GM18868 (cell line): ENCODE results near the gene MAMDC2.

Experiments used
- ATAC-seq: cut with Tn5 transposase; IDR thresholded peaks from one replicate; pipeline ENCODE4 v1.9.1; 2021; ENCODE audit warnings: mild to moderate bottlenecking, moderate library complexity; ENCODE audit not compliant: unreplicated experiment

MAMDC2 gene

GRCh38 chr9:70127540-70128416 lies 84.1 kb downstream of the MAMDC2 start:
- ATAC-seq: no peak

GRCh38 chr9:70130266-70130665 lies 86.6 kb downstream of the MAMDC2 start:
- ATAC-seq: no peak

DNA sequence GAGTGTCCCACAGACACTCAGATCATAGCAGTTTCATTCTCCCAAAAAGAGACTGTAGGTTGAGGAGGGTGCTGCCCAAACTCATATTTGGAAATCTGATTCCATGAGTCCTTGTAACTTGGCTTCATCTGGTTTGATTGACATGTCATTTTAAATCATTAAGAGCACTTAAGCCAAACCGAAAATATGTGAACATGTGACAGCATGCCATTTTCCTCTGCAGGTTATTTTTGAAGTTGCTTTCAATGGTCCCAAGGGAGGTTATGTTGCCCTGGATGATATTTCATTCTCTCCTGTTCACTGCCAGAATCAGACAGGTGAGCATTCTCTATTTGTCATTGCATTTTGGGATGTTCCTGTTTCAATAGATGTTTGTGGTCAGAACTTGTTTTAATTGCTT lies 87.6 kb downstream of the MAMDC2 start:
- no peak for ATAC-seq

DNA sequence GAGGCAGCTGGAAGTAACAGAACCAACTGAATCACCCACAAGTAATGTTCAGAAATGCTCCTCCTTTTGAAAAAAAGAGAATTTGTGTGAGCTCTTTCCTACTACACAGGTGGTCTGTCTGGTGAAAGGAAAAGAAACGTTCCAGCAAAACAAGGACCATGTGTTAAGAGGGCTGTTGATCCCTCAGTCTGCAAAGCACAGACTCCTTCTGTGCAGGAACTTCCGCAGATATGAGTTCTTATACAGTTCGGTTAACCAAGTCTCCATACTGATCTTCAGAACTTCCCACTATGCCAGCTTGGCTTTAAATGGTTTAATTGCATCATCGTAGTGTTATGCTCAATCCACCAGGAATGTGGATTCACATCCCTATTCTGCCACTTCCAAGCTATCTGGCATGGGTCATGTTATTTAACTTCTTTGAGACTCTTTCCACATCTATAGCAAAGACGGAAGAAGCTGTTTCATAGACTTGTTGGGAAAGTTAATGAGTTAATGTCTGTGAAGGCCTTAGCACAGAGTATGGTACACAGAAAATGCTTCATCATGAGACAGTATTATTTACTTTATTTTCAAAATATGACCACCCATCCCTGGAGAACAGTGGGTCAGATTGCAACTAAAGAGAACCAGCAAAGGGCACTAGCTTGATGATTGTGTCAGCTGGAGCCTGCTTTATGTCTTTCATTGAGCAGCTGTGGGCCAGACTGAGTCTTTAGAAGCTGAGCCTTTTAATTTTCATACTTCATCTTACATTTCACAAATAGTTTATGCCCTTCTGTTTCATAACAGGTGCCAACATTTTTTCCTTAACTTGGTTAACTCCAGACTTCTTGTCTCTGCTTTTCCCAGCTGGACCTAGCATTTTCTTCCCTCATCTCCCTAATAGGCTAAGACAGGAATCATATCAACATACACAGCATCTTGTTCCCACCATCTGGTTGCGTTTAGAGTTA lies 89.9 kb downstream of the MAMDC2 start:
- ATAC-seq: no peak

DNA sequence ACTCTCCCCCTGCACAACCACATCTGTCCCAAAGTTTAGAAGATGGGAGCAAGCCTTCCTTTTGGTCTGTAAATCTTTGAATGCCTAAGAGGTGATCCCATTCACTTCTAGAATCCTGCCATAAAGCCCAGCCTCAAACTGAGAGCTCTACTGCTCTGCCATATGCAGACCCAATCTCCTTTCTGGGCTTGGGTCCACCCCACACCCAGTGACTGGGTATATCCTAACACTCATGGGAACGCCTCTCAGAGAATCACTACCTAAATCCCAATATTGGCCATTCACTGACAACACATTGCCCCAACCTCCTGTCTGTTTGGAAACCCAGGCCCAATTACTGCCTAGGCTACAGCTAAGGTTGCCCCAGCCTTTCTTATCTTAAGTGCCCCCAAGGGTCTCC lies 90.7 kb downstream of the MAMDC2 start:
- ATAC-seq: no peak

DNA sequence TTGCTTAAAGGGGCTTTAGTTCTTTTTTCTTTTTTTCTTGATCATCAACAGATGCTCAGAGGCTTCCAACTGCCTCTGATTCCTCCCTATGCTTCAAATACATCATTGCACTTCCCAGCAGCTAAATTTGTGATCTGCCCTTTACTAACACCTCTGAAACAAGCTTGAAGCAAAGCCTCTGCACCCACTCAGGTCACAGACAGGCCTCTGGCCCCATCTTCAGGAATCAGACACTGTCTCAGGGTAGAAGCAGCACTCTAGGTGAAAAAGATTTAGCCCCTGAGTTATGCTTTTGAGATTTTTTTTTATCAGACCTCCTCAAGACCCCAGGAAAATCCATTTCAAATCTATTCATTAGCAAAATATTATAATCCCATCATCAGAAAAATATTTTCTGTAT lies 91.5 kb downstream of the MAMDC2 start:
- no peak for ATAC-seq

- no peak for ATAC-seq
These were observed 93.0 kb downstream of the MAMDC2 start for GRCh38 chr9:70136632-70137031.

DNA sequence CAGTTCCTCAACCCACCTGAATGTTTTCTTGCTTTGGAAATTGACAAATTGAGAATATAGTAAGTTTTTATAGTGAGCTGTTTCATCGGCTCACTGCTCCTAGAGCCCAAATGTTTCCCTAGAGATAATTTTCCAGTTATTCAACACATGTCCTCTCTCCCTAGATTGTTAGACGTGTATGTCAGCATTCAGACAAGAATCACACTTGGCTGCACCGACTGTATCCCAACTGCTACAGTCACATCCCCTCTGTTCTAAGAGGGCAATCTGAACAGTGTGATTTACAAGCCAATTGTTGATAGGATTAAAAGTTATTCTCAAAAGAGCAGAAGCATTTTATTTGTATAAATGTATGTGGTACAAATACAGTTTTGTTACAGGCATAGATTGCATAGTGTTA lies 93.9 kb downstream of the MAMDC2 start:
- ATAC-seq: no peak

GRCh38 chr9:70142101-70142500 lies 98.5 kb downstream of the MAMDC2 start:
- ATAC-seq: no peak

DNA sequence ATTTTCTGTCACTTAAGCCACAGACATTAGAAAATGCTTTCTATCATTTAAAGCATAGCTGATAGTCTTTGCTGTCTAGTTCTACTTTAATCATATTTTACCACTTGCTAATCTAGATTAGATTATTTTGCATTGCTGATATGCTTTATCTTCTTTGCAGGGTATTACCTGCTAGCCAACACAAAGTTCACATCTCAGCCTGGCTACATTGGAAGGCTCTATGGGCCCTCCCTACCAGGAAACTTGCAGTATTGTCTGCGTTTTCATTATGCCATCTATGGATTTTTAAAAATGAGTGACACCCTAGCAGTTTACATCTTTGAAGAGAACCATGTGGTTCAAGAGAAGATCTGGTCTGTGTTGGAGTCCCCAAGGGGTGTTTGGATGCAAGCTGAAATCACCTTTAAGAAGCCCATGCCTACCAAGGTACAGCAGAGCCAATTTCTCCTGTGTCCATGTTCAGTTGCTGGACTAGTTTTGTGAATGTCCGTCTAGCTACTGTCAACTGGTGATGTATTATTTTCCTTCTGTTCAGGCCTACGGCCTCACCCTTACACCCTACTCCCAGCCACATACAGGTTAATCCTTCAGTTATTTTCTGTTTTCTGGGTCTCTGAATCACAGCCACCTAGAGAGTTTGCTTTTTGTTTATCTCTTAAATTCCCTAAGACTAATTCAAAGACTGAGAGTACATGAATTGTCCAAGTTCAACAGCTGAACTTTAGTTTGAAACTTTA lies 99.9 kb downstream of the MAMDC2 start:
- no peak for ATAC-seq

DNA sequence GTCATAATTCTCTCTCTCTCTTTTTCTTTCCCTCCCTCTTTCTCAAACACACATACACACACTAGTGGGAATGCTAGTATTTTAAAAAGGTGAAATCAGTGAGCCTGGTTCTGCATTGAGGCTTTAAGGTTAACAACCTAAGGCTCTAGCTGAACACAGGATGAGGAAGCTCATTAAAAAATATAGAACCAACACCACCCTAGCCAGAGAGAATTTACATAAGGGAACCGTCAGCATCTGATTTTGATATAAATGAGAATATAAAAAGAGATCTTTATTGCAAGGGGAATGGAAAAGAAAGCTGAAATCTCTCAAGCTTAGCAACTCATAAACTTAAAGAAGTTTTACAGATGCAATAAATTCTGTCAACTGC lies 100.5 kb downstream of the MAMDC2 start:
- no peak for ATAC-seq

DNA sequence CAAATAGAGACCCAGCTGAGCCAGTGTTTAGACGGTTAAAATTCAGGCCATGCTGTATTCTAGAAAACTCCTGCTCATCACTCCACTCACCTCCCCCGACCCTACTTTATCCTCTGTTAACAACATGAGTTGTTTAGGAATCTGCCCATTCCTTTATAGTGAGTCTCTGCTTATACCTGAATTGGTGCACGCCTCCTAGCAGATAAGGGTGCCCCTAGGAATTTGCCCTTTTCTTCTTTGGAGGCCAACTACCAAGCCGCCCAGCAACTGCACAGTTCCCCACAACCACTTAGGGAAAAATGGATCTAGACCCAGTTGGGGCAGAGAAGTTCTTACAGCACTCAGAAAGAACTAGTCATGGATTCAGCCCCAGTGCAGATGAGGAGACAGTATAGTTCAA lies 102.3 kb downstream of the MAMDC2 start:
- no peak for ATAC-seq

DNA sequence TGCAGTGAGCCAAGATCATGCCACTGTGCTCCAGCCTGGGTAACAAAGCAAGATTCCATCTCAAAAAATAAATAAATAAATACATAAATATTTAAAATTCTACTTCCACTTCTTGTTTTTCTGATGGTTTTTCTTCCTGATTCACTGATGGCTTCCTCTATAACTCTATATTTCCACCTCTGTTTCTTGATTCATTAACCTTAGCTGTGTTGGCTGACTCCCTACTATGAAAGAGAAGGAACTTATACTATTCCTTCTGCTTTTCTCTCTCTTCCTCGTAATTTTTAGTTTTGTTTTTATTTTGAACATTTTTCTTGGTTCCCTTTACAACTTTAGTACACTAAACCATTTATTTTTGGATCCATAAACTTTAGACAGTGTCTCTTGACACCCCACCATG lies 103.5 kb downstream of the MAMDC2 start:
- no peak for ATAC-seq

GRCh38 chr9:70147651-70148050 lies 104.0 kb downstream of the MAMDC2 start:
- ATAC-seq: no peak

DNA sequence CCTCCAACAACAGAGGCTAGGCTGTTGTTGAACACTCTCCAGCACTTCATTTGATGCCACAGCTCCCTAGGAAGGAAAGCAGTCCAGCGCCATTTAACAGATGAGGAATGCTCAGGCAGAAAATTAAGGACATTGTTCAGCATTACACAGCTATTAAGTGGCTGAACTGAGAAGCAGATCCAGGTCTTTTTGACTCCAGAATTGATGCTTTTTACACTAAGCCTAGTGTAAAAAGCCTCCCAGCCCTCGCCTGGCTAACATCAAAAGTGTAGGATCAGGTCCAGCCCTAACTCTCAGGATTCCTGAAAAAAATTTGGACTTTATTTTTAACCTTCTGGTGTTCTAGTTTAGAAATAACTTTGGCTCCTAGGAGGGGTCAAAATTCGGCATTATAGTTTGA lies 108.7 kb downstream of the MAMDC2 start:
- no peak for ATAC-seq

DNA sequence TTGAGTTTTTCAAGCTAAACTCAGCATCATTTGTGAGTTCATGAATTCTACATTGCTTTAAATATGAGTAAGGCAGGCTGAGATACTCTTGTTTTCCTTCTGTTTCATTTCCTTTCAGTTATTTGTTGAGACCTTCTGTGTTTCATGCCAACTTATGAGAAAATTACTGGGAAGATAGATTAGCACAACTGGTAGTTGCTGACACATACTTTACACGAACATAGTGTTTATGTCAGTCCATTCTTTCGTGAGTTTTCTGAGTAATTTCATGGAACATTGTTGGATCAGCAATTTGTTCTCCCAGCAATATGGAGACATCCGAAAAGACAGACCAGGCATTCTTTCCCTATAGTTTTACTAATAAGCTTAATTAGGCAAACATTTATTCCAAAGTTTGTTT lies 113.1 kb downstream of the MAMDC2 start:
- no peak for ATAC-seq

DNA sequence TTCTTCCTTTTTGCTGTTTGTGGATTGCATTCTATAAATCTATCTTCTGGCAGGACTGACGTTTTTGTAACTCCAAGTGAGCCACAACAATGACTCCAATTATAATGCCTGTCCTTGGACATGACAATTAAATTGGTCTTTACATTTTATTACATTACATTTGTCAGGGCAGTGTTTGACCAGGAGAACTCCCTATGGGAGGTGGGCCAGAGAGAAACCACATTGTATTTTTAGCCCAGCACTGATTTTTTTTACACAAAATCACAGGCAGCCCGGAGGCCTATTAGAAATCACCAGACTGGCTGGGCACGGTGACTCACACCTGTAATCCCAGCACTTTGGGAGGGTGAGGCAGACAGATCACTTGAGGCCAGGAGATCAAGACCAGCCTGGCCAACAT lies 116.0 kb downstream of the MAMDC2 start:
- ATAC-seq: no peak

DNA sequence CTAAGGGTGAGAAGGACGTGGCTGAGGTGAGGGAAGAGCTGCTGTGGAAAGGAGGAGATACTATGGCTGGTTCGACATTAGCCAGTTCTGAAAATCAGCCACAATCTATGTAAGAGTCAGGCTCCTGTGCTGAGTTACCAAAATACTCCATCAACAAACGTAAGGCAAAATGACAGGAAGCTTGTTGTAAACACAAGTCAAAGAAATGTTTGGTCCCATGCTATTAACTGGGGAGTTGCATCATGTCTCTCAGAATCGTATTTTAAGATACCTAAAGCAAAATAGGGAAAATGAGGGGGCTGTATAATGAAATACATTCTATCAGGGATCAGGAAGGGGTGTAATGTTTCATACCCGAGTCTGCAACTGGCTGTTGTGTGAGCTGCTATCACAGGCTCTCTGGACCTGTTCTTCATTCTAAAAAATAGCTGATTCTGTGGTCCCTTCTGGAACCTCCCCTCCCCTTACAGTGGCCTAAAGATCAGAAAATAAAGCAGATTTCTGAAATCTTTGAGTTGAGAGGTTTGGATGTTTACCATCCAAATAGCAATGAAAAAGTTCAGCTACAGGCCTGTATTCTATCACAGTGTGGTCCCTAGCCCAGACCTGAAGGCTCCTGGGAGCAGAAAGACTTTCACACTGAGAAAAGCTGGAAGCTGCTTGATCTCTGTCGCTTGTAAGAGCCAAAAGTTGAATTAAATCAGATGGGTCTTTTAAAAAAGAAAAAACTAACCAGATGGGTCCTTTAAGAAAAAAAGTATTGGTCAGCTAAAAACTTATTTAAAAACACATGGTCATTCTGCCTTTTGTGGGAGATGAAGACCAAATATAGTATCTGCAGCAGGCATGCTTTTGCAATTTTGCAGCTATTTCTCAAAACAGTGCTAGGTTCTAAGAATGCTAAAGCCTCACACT lies 117.3 kb downstream of the MAMDC2 start:
- no peak for ATAC-seq

GRCh38 chr9:70165006-70165602 lies 121.5 kb downstream of the MAMDC2 start:
- no peak for ATAC-seq

GRCh38 chr9:70168521-70168920 lies 124.9 kb downstream of the MAMDC2 start:
- ATAC-seq: no peak
